Neural cell (in vitro differentiated cells): ENCODE data around the gene PRRT2.

Source experiments
- CTCF ChIP-seq: fragments of 450-650 bp; IDR thresholded peaks from 2 replicates; pipeline ENCODE4 v1.5.1; 2014; ENCODE audit warnings: antibody characterized with exemption, mild to moderate bottlenecking, moderate library complexity; ENCODE audit not compliant: poor library complexity, severe bottlenecking
- EP300 ChIP-seq: fragments of 450-650 bp; conservative IDR thresholded peaks from 2 replicates; pipeline ENCODE4 v1.6.1; 2014; ENCODE audit warnings: antibody characterized with exemption, mild to moderate bottlenecking, moderate library complexity; ENCODE audit not compliant: poor library complexity, severe bottlenecking
- EZH2 ChIP-seq: fragments of 200-600, 300-800 bp; shearing (Covaris generic), sonication (generic); IDR thresholded peaks from 2 replicates; pipeline ENCODE4 v1.6.1; 2014; ENCODE audit warnings: antibody characterized with exemption, low read length, borderline replicate concordance, mild to moderate bottlenecking; ENCODE audit not compliant: insufficient read depth, poor library complexity, severe bottlenecking
- MXI1 ChIP-seq: fragments of 450-650 bp; conservative IDR thresholded peaks from 2 replicates; pipeline ENCODE4 v1.6.1; 2014; ENCODE audit warnings: antibody characterized with exemption, mild to moderate bottlenecking; ENCODE audit not compliant: poor library complexity, severe bottlenecking
- POLR2AphosphoS5 ChIP-seq: IDR thresholded peaks from 2 replicates; pipeline ENCODE4 v1.6.1; 2012
- RAD21 ChIP-seq: fragments of 450-650 bp; conservative IDR thresholded peaks from 2 replicates; pipeline ENCODE4 v1.6.1; 2014; ENCODE audit warnings: antibody characterized with exemption, mild to moderate bottlenecking, moderate library complexity
- REST ChIP-seq: IDR thresholded peaks from 2 replicates; pipeline ENCODE4 v1.6.1; 2012; ENCODE audit warnings: borderline replicate concordance
- SMC3 ChIP-seq: fragments of 450-650 bp; conservative IDR thresholded peaks from 2 replicates; pipeline ENCODE4 v1.6.1; 2014; ENCODE audit warnings: antibody characterized with exemption, mild to moderate bottlenecking, moderate library complexity; ENCODE audit not compliant: poor library complexity

- TF ChIP-seq SMC3 (no peak), EZH2 (no peak), CTCF (no peak), RAD21 (no peak), POLR2AphosphoS5 (no peak), REST (no peak), EP300 (no peak), MXI1 (no peak)
Measured at GRCh38 chr16:29767062-29767461, 44.9 kb upstream of the PRRT2 start.
